Hepatocyte (in vitro differentiated cells): Measurements from ENCODE around the gene GLCCI1.

Experiments
- CTCF ChIP-seq: fragments of 200-600 bp; sonication (generic); IDR thresholded peaks from 2 replicates; pipeline ENCODE4 v1.5.1; 2016; ENCODE audit warnings: antibody characterized with exemption, mild to moderate bottlenecking; ENCODE audit not compliant: poor library complexity
- EZH2 ChIP-seq: fragments of 200-600 bp; sonication (generic); IDR thresholded peaks from 2 replicates; pipeline ENCODE4 v1.6.1; 2016; ENCODE audit warnings: antibody characterized with exemption, mild to moderate bottlenecking, borderline replicate concordance

DNA sequence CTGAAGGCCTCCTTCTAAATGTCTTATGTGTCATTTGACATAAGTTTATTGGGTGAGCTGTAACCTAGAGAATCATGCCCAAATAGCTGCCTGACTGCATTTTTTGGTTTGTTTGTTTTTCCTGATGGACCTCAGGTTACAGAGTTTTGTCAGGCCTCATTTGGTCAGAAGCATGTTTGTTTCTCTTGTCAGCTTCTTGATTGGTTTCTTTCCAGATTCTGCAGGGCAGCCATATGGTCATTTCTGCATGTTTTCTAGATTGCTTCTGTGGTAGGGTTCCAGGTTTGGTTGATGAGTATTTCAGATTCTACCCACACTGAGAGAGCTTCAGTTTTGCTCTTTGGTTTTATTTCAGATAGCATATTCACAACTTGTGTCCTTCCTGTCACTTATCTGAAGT is 28.0 kb downstream of the GLCCI1 start:
- TF ChIP-seq CTCF (no peak), EZH2 (no peak)
